ENCODE measurements around the gene PACS2. TPM values are rescaled to one million over a fixed set of nuclear protein-coding genes. Genes with fewer than 3 reads are reported as not detected.

The PACS2 gene
- total RNA-seq, 2 donors from 2014 or later = 48.5 to 124 TPM

GRCh38 chr14:105436402-105436801, 121.9 kb downstream of the PACS2 start:
- no peak overlapping the region for H3K27ac ChIP-seq
- H3K4me1 ChIP-seq (replicated peaks) = no peaks in the 10 kb centered on the region
- intact Hi-C loops (cut with DNase I) = no loop called here
- H3K27me3 ChIP-seq (replicated peaks; ENCODE audit: insufficient read depth) = no peaks in the 10 kb centered on the region
- TF ChIP-seq POLR2A (IDR thresholded peaks at IDR 0.05) = no peak
- no peak for TF ChIP-seq POLR2AphosphoS5 (IDR thresholded peaks at IDR 0.05)
- TF ChIP-seq CTCF (IDR thresholded peaks at IDR 0.05) = no peak
- no peaks in the 10 kb centered on the region for H3K9me3 ChIP-seq
- no peak for DNase-seq (ENCODE audit: low spot score)
- no peak overlapping the region for H3K4me3 ChIP-seq
- no peaks in the 10 kb centered on the region for H3K36me3 ChIP-seq
- 86% methylated on average over 12 of the region's 12 CpGs for WGBS

GRCh38 chr14:105436891-105437722, 122.6 kb downstream of the PACS2 start:
- no peaks in the 10 kb centered on the region for H3K9me3 ChIP-seq
- WGBS = 77% methylated on average over 18 of the region's 31 CpGs

GRCh38 chr14:105437723-105438500, 123.4 kb downstream of the PACS2 start:
- WGBS = 94% methylated on average over 16 of the region's 18 CpGs
- intact Hi-C loops (cut with DNase I) = no loop called here
- Histone ChIP-seq H3K27ac (no peak overlapping the region), H3K27me3 (replicated peaks; ENCODE audit: insufficient read depth) (no peaks in the 10 kb centered on the region), H3K4me1 (replicated peaks) (no peaks in the 10 kb centered on the region), H3K9me3 (no peaks in the 10 kb centered on the region), H3K4me3 (no peak overlapping the region), H3K36me3 (no peaks in the 10 kb centered on the region)
- DNase-seq (ENCODE audit: low spot score) = no peak
- TF ChIP-seq CTCF (IDR thresholded peaks at IDR 0.05) = no peak
- no peak for TF ChIP-seq POLR2AphosphoS5 (IDR thresholded peaks at IDR 0.05)
- no peak for TF ChIP-seq POLR2A (IDR thresholded peaks at IDR 0.05)

More at GRCh38 chr14:105436891-105437722, 122.6 kb downstream of the PACS2 start:
- Histone ChIP-seq H3K4me1 (replicated peaks) (no peaks in the 10 kb centered on the region), H3K4me3 (no peak overlapping the region), H3K27me3 (replicated peaks; ENCODE audit: insufficient read depth) (no peaks in the 10 kb centered on the region), H3K27ac (no peak overlapping the region), H3K36me3 (no peaks in the 10 kb centered on the region)
- no peak for DNase-seq (ENCODE audit: low spot score)
- intact Hi-C loops (cut with DNase I) = no loop called here
- TF ChIP-seq POLR2A (IDR thresholded peaks at IDR 0.05) (no peak), CTCF (IDR thresholded peaks at IDR 0.05) (no peak), POLR2AphosphoS5 (IDR thresholded peaks at IDR 0.05) (no peak)

GRCh38 chr14:105439179-105439578, 124.6 kb downstream of the PACS2 start:
- Histone ChIP-seq H3K27me3 (replicated peaks; ENCODE audit: insufficient read depth) (no peaks in the 10 kb centered on the region), H3K4me1 (replicated peaks) (no peaks in the 10 kb centered on the region), H3K9me3 (no peaks in the 10 kb centered on the region), H3K27ac (no peak overlapping the region), H3K36me3 (no peaks in the 10 kb centered on the region), H3K4me3 (no peak overlapping the region)
- WGBS = 94% methylated on average over 9 of the region's 11 CpGs
- DNase-seq (ENCODE audit: low spot score) = no peak
- intact Hi-C loops (cut with DNase I) = no loop called here
- TF ChIP-seq POLR2A (IDR thresholded peaks at IDR 0.05) = no peak
- no peak for TF ChIP-seq CTCF (IDR thresholded peaks at IDR 0.05)

All from prostate gland (tissue), 2 donors.